HL-60 (cell line): ENCODE data around the gene SEC24D.

ENCODE experiments used
- CTCF ChIP-seq: IDR thresholded peaks from one replicate; pipeline ENCODE4 v1.5.1; 2011; ENCODE audit warnings: low read length, control low read depth, inconsistent platforms; ENCODE audit not compliant: insufficient read depth
- GABPA ChIP-seq: IDR thresholded peaks from 2 replicates; pipeline ENCODE4 v1.6.1; 2012; ENCODE audit warnings: low read depth

GRCh38 chr4:118738090-118738489, 97.8 kb downstream of the SEC24D start:
- TF ChIP-seq CTCF (no peak), GABPA (no peak)
